RWPE1 (cell line): ENCODE results near the gene IDH3G.

Experiments
- CTCF ChIA-PET: fragments of 350-600 bp; sonication (Branson Sonifier 250); formaldehyde crosslinking; extraction: SDS; loops from one replicate; lab custom pipeline; 2021; lab: Yijun Ruan, JAX
- POLR2A ChIA-PET: fragments of 400-600 bp; formaldehyde crosslinking; extraction: SDS; loops from one replicate; lab custom pipeline; 2020; ENCODE audit warnings: antibody characterized with exemption; ENCODE audit not compliant: low non-redundant PET; lab: Yijun Ruan, JAX
- DNase-seq: peaks from one replicate; pipeline ENCODE4 v3.0.0; 2012; ENCODE audit warnings: low spot score
- H3K27ac ChIP-seq: fragments of 450-650 bp; 2 replicates; pipeline ENCODE4 v1.5.1; 2017
- TF ChIP-seq, protein P1 (sequence below): fragments of 450-650 bp; conservative IDR thresholded peaks from 2 replicates; pipeline ENCODE4 v1.5.1; 2017; ENCODE audit warnings: low read depth, mild to moderate bottlenecking

The IDH3G gene

DNA sequence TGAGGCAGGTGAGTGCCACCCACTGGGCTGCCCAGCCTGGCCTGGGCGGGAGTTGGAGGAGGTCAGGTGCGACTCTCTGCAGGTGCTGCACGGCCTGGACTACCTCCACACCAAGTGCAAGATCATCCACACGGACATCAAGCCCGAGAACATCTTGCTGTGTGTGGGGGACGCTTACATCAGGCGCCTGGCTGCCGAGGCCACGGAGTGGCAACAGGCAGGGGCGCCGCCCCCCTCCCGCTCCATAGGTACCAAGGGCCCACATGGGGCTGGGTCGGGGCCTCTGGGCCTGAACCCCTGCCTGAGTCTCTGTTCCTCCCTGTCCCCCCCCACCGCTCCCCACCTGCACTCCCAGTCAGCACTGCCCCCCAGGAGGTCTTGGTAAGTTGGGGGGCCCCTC, 11.3 kb downstream of the IDH3G start:
- no peak overlapping the region for H3K27ac ChIP-seq
- ChIA-PET CTCF (no interaction called here), POLR2A (no interaction called here)
- no peak for DNase-seq
- TF ChIP-seq, protein P1, sequence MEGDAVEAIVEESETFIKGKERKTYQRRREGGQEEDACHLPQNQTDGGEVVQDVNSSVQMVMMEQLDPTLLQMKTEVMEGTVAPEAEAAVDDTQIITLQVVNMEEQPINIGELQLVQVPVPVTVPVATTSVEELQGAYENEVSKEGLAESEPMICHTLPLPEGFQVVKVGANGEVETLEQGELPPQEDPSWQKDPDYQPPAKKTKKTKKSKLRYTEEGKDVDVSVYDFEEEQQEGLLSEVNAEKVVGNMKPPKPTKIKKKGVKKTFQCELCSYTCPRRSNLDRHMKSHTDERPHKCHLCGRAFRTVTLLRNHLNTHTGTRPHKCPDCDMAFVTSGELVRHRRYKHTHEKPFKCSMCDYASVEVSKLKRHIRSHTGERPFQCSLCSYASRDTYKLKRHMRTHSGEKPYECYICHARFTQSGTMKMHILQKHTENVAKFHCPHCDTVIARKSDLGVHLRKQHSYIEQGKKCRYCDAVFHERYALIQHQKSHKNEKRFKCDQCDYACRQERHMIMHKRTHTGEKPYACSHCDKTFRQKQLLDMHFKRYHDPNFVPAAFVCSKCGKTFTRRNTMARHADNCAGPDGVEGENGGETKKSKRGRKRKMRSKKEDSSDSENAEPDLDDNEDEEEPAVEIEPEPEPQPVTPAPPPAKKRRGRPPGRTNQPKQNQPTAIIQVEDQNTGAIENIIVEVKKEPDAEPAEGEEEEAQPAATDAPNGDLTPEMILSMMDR, result no peak

DNA sequence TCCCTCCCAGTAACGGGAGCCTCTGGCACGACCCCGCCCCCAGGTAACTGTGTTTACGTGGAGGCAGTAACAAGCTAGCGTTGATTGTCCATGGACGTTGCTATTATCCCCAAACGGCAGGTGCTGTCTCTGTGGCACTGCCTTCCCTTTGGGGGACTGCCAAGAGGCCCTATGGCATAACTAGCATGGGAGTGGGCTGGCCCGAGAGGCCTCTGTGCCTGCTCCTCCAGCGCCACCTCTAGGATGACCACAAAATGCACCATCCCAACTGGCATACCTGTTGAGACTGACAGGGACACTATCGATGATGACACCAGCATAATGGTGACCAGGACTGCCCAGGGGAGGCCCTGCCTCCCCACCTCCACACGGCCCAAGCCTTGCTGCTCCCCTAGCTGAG, 11.9 kb downstream of the IDH3G start:
- ChIA-PET POLR2A (no interaction called here), CTCF (no interaction called here)
- TF ChIP-seq, protein P1, result no peak
- H3K27ac ChIP-seq, result no peak overlapping the region
- DNase-seq, result no peak

DNA sequence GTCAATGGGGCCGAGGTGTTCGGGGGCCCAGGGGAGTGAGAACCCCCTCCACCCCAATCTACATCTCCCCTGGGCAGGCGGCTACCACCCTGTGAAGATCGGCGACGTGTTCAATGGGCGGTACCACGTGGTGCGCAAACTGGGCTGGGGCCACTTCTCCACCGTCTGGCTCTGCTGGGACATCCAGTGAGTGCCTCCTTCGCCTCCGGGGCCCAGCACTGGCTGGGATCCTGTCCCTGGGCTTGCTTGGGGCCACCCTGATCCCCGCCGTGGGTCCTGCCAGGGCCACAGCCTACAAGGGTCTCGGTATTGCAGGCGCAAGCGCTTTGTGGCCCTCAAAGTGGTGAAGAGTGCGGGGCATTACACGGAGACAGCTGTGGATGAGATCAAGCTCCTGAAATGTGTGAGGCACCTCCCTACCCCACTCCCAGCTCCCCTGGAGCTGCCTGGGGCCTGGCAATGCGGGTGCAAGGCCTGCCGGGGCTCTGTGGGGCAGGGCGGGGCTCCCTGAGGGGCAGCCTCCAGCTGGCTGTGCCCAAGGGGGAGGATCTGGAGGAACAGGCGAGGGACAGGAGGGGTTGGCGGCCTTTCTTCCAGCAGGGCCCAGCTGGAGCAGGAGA, 12.6 kb downstream of the IDH3G start:
- TF ChIP-seq, protein P1, result no peak
- H3K27ac ChIP-seq, result no peak overlapping the region
- DNase-seq, result no peak
- ChIA-PET CTCF (no interaction called here), POLR2A (no interaction called here)

DNA sequence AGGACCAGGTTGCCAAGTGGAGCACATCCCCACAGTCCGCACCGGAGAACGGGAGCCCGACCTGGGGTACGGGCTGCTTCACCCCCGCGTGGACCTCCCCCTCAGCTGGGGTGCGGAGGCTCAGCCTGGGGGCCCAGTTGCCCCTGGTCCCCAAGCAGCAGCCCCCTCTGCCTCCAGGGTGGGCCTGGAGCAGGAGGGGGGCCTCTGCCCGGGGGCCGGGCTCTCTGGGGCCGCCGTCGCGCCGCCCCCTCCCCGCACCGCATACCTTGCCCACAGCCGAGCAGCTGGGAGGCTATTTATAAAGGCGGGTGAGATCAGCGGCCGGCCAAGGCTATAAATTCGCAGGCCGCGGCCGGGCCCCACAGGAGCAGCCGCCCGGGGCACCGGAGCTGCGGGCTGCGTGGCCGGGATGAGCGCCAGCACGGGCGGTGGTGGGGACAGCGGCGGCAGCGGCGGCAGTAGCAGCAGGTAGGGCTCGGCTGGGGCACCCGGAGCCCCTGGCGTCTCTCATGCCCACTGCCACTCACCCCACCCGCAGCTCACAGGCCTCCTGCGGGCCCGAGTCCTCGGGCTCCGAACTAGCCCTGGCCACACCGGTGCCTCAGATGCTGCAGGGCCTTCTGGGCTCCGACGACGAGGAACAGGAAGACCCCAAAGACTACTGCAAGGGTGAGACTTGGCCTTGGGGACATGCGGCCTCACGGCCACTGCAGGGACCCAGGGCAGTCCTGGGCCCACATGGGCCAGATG, 13.3 kb downstream of the IDH3G start, which contains the start of gene SRPK3:
Gene SRPK3, plus strand, starts transcription at position 364 of the 750 bp plus-strand sequence. Its CDS starts 46 bp downstream, at position 410.
- ChIA-PET CTCF (no interaction called here), POLR2A (interaction anchor here (0.6 kb wide), 1 partner anchor 82 kb away, joined by 3 read pairs; no protein-coding TSS in a partner anchor)
- no peak within 1 kb of the TSS for H3K27ac ChIP-seq
- no peak for DNase-seq
- TF ChIP-seq, protein P1, result no peak

DNA sequence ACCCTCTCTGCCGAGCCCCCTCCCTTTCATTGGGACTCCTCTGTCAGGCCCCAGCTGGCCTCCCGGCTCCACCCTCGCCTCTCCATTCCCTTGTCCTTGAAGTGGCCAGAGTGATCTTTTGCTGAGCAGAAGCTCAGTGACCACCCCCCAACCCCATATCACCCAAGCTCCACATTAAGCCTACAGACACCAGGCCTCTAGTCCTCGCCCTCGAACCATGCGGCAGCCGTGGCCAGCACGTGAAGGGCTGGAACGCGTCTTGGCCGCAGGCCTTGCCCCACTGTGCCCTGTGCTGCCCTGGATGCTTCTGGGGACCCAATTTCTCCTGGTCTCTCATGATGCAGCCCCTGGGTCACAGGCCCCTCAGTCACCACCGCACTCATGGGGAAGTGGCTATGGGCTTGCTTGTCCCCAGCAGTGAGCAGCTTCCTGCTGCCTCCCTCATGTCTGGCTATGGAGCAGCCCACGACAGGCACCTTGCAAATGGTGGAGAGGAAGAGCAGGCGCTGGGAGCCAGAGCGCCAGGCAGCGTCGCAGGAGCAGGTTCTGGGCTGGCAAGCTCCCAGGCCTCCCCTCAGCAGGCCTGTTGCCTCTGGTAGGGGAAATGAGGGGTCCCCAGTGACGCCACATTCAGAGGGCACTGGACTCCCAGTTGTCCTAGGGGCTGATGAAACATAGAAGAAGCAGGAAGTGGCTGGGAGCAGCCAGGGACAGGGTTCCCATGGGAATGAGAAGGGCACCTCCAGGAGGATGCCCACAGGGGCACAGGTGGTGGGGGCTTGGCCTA, 14.1 kb downstream of the IDH3G start:
- CTCF ChIA-PET, result interaction anchor here (0.6 kb wide), 1 partner anchor 19 kb away, joined by 3 read pairs; no protein-coding TSS in a partner anchor
- TF ChIP-seq, protein P1, result no peak
- POLR2A ChIA-PET, result interaction anchor here (0.6 kb wide), 1 partner anchor 81 kb away, joined by 3 read pairs; no protein-coding TSS in a partner anchor
- no peak overlapping the region for H3K27ac ChIP-seq
- no peak for DNase-seq

DNA sequence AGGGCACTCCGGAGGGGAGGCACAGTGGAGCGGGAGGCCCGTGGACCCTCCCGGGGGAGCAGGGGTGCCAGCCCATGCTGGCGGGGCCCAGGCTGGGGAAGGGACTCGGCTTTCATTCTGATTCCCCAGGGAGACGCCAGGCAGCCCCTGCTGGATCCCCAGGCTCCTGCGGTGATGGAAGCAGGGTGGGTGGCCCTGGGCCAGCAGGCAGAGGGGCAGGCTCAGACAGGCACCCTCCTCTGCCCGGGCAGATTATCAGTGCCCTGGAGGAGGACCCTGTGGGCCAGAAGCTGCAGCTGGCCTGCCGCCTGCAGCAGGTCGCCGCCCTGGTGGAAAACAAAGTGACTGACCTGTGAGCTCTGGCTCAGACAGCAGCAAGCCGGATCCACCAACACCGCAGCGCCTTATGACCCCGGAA, 15.5 kb downstream of the IDH3G start:
- H3K27ac ChIP-seq, result peak overlapping the region; percentile 83
- peak; percentile 29 for DNase-seq
- POLR2A ChIA-PET, result no interaction called here
- CTCF ChIA-PET, result interaction anchor here (0.6 to 1.4 kb wide), 7 partner anchors 9 to 39 kb away, joined by 3 to 5 read pairs (median 3); partner anchors contain the start of gene PLXNB3
- TF ChIP-seq, protein P1, result no peak
